HUES6 (cell line): ENCODE results near the gene INTS11.

Experiments
- H3K27ac ChIP-seq: 2 replicates; pipeline ENCODE4 v1.7.0; 2013; ENCODE audit warnings: low read depth, mild to moderate bottlenecking, low read length, inconsistent platforms
- H3K27me3 ChIP-seq: 2 replicates; pipeline ENCODE4 v1.6.1; 2013; ENCODE audit warnings: low read length; ENCODE audit not compliant: control insufficient read depth, insufficient read depth
- H3K36me3 ChIP-seq: 2 replicates; pipeline ENCODE4 v1.6.1; 2013; ENCODE audit warnings: low read length; ENCODE audit not compliant: control insufficient read depth, insufficient read depth
- H3K4me1 ChIP-seq: 2 replicates; pipeline ENCODE4 v1.6.1; 2013; ENCODE audit warnings: low read length; ENCODE audit not compliant: control insufficient read depth, insufficient read depth
- H3K4me3 ChIP-seq: 2 replicates; pipeline ENCODE4 v1.5.1; 2013; ENCODE audit warnings: low read depth, low read length
- H3K9ac ChIP-seq: one replicate; pipeline ENCODE4 v1.6.1; 2013; ENCODE audit warnings: mild to moderate bottlenecking, low read length
- H3K9me3 ChIP-seq: 2 replicates; pipeline ENCODE4 v1.6.1; 2013; ENCODE audit warnings: low read depth, low read length; ENCODE audit not compliant: control insufficient read depth, insufficient read depth

INTS11 gene

DNA sequence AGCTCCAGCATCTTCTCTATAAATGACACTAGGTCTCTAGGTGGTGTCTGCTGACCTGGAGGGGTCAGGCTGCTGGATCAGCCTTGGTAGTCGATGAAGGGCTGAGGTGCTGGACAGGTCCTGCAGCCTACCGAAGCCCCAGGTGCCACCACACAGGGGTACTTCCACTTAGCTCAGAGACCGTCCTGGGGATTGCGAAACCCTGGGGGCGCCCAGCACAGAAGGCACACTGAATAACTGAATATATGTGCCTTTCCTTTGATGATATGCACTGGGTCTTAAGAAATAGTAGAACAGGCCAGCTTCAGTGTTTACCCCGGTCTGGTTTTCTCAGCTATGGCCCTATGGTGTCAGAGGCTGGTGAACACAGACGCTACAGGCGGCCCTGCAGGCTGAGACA is 61.7 kb downstream of the INTS11 start:
- H3K27me3 ChIP-seq: no peaks in the 10 kb centered on the region
- peaks cover 74% of the 10 kb centered on the region for H3K36me3 ChIP-seq
- no peak overlapping the region for H3K27ac ChIP-seq
- peaks cover 14% of the 10 kb centered on the region for H3K4me1 ChIP-seq
- no peaks in the 10 kb centered on the region for H3K9me3 ChIP-seq
- H3K9ac ChIP-seq: no peak overlapping the region
- no peak overlapping the region for H3K4me3 ChIP-seq

DNA sequence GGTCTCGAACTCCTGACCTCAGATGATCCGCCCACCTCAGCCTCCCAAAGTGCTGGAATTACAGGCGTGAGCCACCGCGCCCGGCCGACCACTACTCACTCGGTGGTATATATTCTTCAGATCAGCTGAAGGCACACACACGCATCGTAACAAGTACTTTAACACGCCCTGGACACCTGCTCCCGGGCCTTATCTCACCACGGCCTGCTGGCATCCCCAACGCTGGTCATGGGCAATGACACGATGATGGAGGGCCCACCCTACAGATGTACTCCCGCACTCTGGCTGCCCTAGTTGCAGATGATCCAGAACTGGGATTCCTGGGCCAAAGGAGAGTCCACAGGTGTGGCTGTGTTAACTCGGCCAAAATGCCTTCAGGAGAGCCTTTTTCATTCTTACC is 62.4 kb downstream of the INTS11 start:
- Histone ChIP-seq H3K4me1 (peaks cover 18% of the 10 kb centered on the region), H3K27me3 (no peaks in the 10 kb centered on the region), H3K9ac (no peak overlapping the region), H3K36me3 (peaks cover 72% of the 10 kb centered on the region), H3K9me3 (no peaks in the 10 kb centered on the region), H3K27ac (no peak overlapping the region), H3K4me3 (no peak overlapping the region)
